H1 (cell line): ENCODE data around the gene MBNL1. TPM values are rescaled to one million over a fixed set of nuclear protein-coding genes. Genes with fewer than 3 reads are reported as not detected.

Experiments used
- BCL11A ChIP-seq, 2 experiments: IDR thresholded peaks; one replicate each; pipeline ENCODE4 v1.6.1; 2011; ENCODE audit warnings: low read depth in 2 of 2, low read length in 2 of 2, mild to moderate bottlenecking in 2 of 2
- CHD2 ChIP-seq: IDR thresholded peaks from 2 replicates; pipeline ENCODE4 v1.6.1; 2012; ENCODE audit warnings: low read length, improper control_type of control experiment
- NANOG ChIP-seq: IDR thresholded peaks from 2 replicates; pipeline ENCODE4 v1.6.1; 2011; ENCODE audit warnings: low read length, low read depth, mild to moderate bottlenecking, inconsistent platforms; ENCODE audit not compliant: insufficient read depth, poor library complexity, severe bottlenecking
- polyA plus RNA-seq, 7 experiments: library from polyadenylated mRNA; depleted of rRNA in 3 of 7; stranded (reverse) in 5 of 7; unstranded in 2 of 7; fragments of >200 nt in 5 of 7; fragments of 200-250 nt in 2 of 7; gene quantifications; 1 replicate in 5 of 7; 2 replicates in 1 of 7; 4 replicates in 1 of 7; pipeline versions ENCODE4 v1.2.1 to v1.2.3, GENCODE V29; 2011 to 2013; ENCODE audit warnings: missing spikeins in 2 of 7, mixed read lengths in 2 of 7
- total RNA-seq: library from RNA; stranded (reverse); fragmentation: NEBNext Ultra II Directional; extraction: Animal tissue kit (Norgen Biotek cat#: 25700); gene quantifications from 2 replicates; pipeline ENCODE4 v1.2.1, GENCODE V29; 2021

MBNL1 gene
- total and polyA plus RNA-seq, 2 of the 8 experiments (the other 6 are each of a cell fraction or from before 2014, with no cell fraction given): 5.0 to 16.4 TPM

DNA sequence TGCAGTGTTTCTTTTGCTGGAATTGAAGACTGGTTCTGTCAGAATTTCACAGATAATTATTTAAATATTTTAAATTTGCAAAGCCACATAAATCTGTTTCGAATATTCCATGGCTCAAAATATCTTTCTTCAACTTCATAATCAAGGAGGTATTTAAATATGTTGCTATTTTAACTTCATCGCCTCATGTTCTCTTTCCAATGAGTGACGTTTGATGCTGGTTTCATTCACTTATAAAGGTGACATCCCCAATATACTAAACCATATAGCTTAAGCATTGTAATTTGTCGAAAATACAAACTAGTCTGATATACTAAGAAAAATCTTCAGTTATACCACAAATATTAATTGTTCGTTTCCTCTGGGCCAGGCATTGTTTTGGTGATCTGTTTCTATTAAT, 22.5 kb downstream of the MBNL1 start (continued):
- no peak for TF ChIP-seq BCL11A (IDR thresholded peaks at IDR 0.05; ENCODE audit: low read depth in 2 of 2, low read length in 2 of 2)
- TF ChIP-seq NANOG: no peak
- TF ChIP-seq CHD2: no peak
